ENCODE measurements around the gene NANS.

GRCh38 chr9:98094316-98094715 lies 37.8 kb downstream of the NANS start:
- TF ChIP-seq POLR2A (IDR thresholded peaks at IDR 0.05; ENCODE audit: low read length) (no peak), GATA1 (IDR thresholded peaks at IDR 0.05; ENCODE audit: low read depth, low read length) (no peak)
